Stimulated activated CD4-positive, alpha-beta T cell treated with anti-CD3 and anti-CD28 coated beads, Interleukin-4, amount 100 ng/mL, for 24 hours (primary cell): ENCODE measurements around the gene ZFTA.

Source experiments
- DNase-seq: peaks from one replicate; pipeline ENCODE4 v3.0.0-alpha.2; 2020

The ZFTA gene

GRCh38 chr11:63745304-63746170 lies 23.0 kb downstream of the ZFTA start:
- no peak for DNase-seq

DNA sequence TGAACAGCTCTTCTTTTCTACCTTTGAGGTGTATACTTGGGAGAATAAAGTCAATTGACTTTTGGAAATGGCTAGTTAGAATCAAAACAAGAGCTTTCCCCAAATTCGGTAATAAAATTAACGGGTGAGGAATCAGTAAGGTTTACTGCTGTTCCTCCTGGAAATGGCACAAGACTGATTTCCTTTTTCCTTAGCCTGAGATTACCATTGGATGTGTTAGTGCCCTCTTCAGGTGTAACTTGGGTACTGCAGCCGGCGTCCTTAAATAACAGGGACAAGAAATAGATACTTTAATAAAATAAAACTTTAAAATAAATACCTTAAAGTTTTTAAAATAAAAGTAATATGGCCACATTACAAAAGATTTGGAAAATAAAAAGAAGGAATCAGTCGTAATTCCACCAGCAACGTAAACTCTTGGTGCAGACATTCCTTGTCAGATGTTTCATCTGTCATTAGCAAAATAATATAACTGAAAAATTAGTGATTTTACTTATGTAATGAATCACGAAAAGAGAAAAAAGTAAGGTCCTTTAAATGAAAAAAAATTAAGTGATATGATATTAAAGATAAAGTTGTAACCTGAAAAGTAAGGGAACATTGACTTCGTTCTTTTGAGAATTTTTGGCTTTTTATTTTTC lies 29.7 kb downstream of the ZFTA start:
- DNase-seq = peak; percentile 72

GRCh38 chr11:63737718-63738117 lies 30.9 kb downstream of the ZFTA start:
- DNase-seq = no peak

DNA sequence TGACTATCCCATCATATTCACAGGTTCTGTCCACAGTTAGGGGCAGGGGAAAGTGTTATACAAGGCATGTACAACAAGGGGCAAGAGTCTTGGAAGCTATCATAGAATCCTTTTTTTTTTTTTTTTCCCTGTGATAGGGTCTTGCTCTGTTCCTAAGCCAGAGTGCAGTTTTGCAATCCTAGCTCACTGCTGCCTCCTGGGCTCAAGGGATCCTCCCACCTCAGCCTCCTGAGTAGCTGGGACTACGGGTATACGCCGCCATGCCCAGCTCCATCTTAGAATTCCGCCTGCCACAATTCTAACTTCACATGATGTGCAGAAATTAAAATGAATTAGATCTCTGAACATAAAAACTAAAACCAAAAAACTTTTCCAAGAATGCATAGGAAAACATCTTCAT lies 31.7 kb downstream of the ZFTA start:
- no peak for DNase-seq

DNA sequence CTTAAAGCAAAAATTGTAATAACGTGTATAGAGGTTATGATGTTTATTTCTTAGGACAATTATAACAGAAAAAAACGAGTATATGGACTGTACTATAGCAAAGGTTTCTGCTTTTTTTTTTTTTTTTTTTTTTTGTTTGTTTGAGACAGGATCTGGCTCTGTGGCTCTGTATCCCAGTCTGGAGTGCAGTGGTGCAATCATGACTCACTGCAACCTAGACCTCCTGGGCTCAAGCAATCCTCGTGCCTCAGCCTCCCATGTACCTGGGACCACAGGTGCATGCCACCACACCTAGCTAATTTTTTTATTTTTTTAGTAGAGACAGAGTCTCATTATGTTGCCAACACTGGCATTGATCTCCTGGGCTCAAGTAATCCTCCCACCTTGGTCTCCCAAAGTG lies 39.2 kb downstream of the ZFTA start:
- DNase-seq = no peak

DNA sequence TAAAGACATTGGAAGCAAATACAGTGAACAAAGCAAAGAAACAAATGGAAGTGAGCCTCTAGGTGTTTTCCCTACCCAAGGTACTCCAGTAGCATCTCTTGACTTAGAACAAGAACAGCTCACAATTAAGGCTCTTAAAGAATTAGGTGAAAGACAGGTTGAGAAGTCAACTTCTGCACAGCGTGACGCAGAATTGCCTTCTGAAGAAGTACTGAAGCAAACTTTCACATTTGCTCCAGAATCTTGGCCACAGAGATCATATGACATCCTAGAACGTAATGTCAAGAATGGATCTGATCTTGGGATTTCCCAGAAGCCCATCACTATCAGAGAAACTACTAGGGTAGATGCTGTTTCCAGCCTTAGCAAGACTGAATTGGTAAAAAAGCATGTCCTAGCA lies 48.0 kb downstream of the ZFTA start:
- DNase-seq = no peak

DNA sequence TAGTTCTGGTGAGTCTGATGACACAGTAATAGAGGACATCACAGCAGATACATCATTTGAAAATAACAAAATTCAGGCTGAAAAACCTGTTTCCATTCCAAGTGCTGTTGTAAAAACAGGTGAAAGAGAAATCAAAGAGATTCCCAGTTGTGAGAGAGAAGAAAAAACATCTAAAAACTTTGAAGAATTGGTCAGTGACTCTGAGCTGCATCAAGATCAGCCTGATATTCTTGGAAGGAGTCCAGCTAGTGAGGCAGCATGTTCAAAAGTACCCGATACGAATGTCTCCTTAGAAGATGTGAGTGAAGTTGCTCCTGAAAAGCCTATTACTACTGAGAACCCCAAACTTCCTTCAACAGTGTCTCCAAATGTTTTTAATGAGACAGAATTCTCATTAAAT lies 48.6 kb downstream of the ZFTA start:
- no peak for DNase-seq

- no peak for DNase-seq
Measured at GRCh38 chr11:63719001-63719400, 49.6 kb downstream of the ZFTA start.
